GM08714 (cell line): ENCODE data around the gene BRD3OS.

ENCODE experiments used
- H3K4me3 ChIP-seq: fragments of 200-500 bp; sonication (Bioruptor generic); 2 replicates; pipeline ENCODE4 v1.5.1; 2014; ENCODE audit warnings: mild to moderate bottlenecking, low read length, inconsistent platforms
- ZNF274 ChIP-seq: IDR thresholded peaks from 2 replicates; pipeline ENCODE4 v1.6.1; 2012; ENCODE audit warnings: mild to moderate bottlenecking, low read depth, low read length

The BRD3OS gene

GRCh38 chr9:134061688-134062371 is 36.5 kb downstream of the BRD3OS start:
- no peak for TF ChIP-seq ZNF274
- H3K4me3 ChIP-seq = no peak overlapping the region

- TF ChIP-seq ZNF274 = no peak
- no peak overlapping the region for H3K4me3 ChIP-seq
Observed at GRCh38 chr9:134062461-134063087, 37.3 kb downstream of the BRD3OS start.

- no peak overlapping the region for H3K4me3 ChIP-seq
- no peak for TF ChIP-seq ZNF274
Observed at GRCh38 chr9:134063088-134063570, 37.8 kb downstream of the BRD3OS start.

- H3K4me3 ChIP-seq = no peak overlapping the region
- no peak for TF ChIP-seq ZNF274
Observed at GRCh38 chr9:134063571-134064450, 38.5 kb downstream of the BRD3OS start.

- no peak overlapping the region for H3K4me3 ChIP-seq
Observed at GRCh38 chr9:134064711-134065110, 39.4 kb downstream of the BRD3OS start.

GRCh38 chr9:134065612-134066419 is 40.5 kb downstream of the BRD3OS start:
- peak overlapping the region; percentile 88 for H3K4me3 ChIP-seq
- no peak for TF ChIP-seq ZNF274

More at GRCh38 chr9:134064711-134065110, 39.4 kb downstream of the BRD3OS start:
- no peak for TF ChIP-seq ZNF274

GRCh38 chr9:134066526-134066912 is 41.2 kb downstream of the BRD3OS start:
- no peak for TF ChIP-seq ZNF274
- H3K4me3 ChIP-seq = peak overlapping the region; percentile 88

- peak overlapping the region; percentile 88 for H3K4me3 ChIP-seq
- no peak for TF ChIP-seq ZNF274
Observed at GRCh38 chr9:134066913-134067851, 41.9 kb downstream of the BRD3OS start.

- no peak for TF ChIP-seq ZNF274
- peak within 1 kb of the TSS; percentile 88 for H3K4me3 ChIP-seq
Observed at GRCh38 chr9:134067904-134068743, 42.8 kb downstream of the BRD3OS start, which contains the start of gene BRD3. BRD3 (minus strand) TSS chr9:134068026; CDS start chr9:134053477, 14,549 bp downstream.

- no peak for TF ChIP-seq ZNF274
- peak overlapping the region; percentile 70 for H3K4me3 ChIP-seq
Observed at GRCh38 chr9:134068744-134069479, 43.6 kb downstream of the BRD3OS start.

GRCh38 chr9:134069480-134070399 is 44.5 kb downstream of the BRD3OS start:
- H3K4me3 ChIP-seq = no peak overlapping the region
- no peak for TF ChIP-seq ZNF274
